HG02943 (cell line): Measurements from ENCODE around the gene WLS.

Source experiments
- ATAC-seq: cut with Tn5 transposase; IDR thresholded peaks from one replicate; pipeline ENCODE4 v1.9.1; 2021; ENCODE audit warnings: mild to moderate bottlenecking, low read depth, moderate library complexity; ENCODE audit not compliant: unreplicated experiment

Gene WLS

DNA sequence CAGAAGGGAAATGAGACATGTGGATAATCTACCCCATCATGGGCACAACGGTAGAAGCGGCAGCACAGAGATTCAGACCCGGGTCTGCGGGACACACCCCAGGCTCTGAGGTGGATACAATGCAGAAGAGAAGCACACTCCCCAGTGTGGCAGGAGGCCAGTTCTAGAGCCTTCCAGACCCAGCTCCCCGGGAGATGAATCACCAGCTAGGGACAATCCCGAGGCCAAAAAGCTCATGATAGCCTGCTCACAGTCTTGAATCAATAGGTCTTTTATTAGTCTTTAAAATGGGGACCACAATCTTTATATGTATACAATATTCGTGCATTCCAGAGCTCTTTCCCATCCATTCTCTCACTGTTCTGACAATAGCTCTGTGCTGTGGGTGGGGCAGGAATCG, 124.6 kb downstream of the WLS start:
- no peak for ATAC-seq

DNA sequence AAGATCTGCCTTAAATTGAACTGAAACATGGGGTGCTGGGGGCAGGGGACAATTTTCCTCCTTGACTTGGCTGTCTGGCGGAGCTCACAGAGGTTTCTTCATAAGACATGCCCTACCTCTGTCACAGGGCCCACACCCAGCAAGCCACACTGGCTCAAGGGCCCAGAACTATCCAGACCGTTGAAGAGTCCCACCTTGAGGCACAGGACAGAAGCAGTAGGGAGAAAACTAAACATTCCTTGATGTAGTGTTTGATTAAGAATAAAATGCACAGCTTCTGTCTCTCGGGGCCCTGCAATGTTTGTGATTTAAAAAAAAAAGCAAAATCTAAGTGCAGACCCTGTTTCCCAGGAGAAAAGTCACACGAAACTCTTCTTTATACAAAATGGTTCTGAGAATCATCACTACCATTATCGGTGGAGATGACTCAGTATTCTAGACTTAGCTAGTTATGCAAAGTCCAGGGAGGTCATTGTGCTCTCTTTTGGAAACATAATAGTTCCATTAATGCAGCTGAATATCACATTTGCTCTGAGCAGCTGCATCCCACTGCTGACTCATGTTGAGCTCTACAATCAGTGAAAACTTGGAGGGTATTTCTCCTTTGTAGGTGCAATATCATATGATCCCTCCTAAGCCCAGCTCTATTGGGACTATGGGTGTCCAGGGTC, 128.3 kb downstream of the WLS start:
- ATAC-seq: no peak

DNA sequence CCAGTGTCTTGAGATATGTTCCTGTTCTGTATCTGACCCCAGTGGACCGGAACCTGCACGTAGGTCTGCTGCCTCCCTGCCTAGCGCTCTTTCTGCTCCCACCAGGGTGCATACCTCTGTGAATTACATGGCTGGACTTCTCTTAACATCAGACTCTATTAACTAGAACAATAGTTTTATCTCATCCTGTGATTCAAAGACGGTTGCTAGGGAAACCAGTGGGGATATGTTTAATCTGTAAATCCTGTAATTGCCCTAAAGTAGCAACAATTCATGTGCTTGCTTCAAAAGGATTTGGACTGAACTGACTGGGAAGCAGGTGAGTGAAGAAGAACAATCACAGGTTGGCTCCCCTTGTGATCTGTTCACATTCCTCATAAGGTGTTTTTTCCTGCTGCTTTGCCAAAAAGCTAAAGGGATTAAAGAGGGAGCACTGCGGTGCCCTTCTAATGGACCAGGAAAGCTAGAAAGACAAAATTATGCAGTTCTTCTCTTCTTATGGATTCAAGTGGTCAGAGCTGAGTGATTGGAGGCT, 129.2 kb downstream of the WLS start:
- no peak for ATAC-seq

DNA sequence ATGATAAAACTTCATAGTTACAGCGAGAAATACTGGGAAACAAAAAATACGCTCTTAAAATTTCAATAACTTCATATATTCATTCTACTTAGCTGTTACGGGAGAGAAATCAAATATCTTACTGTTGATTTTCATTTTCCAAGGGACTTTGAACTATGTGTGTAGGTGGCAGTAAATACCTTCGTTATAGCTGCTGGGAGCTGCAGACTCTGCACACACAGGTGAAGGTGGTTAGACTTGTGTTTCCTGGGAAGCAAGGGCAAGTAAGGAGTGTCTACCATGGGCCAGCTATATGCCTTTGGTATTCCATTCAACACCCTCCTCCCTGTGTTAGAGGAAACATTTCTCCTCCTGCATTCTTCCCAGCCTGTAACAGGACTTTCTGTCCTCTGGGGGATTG, 130.5 kb downstream of the WLS start:
- no peak for ATAC-seq

DNA sequence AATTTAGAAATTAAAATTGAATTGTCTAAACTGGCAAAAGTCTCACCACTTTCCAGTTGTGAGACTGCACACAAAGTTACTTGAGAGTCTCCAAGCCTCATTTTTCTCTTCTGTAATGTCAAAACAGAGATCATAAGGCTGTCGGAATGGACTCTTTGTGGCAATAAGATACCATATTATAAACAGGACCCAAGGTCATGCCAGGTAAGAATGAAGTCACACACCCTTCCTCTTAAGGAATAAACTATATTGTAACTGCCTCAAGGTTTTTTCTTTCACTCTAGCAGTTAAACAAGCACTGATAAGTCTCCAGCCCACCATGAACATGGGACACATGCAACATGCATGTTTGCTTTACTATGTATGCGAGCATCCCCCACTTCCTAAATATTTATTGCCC, 131.8 kb downstream of the WLS start:
- ATAC-seq: no peak

DNA sequence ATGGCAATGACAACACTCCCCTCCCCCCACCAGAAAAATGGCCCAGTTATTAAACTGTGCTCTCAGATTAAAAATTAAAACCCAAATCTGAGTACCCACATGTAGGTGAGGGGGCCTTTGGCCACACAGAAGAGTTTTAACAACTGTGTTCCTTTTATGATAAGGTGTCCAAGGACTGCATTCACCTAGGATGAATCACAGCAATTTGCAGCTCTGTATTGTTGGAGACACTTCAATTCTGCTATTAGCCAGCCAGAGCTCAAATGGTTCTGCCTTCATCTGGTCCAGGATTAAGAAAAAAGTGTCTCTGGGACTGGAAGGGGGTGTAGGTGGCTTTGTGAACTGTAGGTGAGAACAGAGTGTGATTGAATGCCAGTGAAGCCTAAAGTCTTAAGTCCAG, 138.6 kb downstream of the WLS start:
- ATAC-seq: no peak

DNA sequence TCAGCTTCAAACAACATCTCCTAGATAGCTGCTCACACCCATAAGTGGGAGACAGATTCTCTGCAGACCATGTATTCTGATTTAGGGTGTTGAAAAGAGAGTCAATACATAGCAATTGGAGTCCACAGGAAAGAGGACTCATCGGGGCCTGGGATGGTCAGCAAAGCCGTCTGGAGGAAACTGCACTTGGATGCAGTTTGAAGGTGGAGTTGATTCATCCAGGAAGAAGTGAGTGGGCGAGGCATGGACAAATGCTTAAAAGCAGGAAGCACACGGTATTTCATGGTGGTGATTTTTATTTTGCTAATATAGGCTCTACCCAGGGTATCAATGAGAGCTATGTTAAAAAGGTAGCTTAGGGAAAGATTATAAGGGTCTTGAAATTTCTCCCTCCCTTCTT, 145.1 kb downstream of the WLS start:
- no peak for ATAC-seq

DNA sequence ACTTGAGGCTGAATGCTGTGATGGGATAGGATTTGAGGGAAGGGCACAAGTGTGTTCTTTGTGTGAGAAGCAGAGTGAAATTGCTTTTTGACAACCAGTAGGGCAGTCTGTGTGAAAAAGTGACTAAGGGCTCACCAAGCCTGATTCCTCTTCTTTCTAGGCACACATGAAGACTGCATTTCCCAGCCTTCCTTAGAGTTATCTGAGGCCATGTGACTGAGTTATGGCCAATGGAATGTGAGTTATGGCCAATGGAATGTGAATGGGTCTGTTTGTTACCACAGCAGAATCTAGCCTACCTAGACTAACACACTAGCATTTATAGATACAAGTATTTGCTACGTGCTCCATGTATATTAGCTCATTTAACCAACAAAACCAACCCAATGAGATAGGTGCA, 146.6 kb downstream of the WLS start:
- ATAC-seq: no peak

DNA sequence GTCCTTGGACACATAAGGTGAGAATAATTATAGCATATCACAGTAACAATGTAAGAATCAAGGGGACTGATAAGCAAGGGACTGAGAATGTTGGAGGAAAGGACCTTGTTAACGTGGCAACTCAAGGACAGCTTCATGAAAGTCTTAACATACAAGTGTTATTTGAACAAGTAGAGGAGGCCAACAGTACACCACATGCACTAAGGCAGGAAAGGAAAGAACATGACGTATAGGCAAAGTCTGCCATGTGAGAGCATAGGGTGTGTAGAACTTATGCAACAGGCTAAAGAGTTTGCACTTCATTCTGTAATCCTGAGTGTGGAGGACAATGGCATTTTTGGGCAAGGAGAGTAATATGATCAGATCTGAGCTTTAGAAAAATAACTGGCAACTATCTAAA, 148.6 kb downstream of the WLS start:
- ATAC-seq: no peak

DNA sequence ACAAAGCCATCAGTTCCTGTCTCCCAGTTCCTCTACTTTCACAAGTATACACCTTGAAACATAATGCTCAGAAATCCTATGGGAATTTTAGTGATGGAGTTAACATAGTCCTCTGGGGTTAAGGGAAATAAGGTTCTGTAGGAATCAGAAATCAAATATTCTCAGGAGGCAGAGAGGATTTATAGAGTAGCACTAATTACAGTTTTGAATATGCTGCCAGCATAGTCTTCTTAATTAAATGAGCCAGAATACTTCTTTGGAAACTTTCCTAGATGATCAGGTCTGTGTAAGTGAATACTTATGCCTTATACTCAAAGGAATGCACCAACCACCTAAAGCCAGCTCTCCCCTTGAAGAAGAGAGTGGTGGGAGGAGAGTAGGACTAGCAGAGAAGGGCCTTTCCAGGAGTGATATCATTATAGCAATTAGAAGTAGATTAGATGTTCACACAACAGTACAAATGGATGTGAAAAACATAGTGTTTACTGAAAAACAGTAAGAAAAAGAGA, 150.5 kb downstream of the WLS start:
- ATAC-seq: no peak

DNA sequence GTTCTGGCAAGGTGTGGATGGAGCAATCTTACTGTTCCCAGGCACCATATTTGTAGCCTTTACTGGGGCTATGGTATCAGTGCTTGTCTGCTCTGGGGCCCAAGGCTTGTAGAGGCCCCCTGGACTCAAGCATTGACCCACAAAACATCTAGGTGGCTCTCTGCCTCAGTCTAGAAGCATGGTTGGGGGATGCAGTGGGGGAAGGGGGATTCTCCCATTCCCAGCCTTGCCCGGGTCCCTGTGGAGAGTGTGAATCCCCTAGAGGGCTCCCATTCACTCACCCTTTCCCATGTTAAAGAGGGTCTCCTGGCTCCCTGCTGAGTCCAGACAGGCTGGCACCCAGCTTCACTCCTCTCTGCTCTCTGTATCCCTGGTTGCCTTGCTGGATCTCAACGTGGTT, 153.7 kb downstream of the WLS start:
- ATAC-seq: no peak
